NCI-H128 (cell line): ENCODE results near the gene ELFN2.

Experiments used
- DNase-seq: peaks from one replicate; lab custom pipeline; 2025; ENCODE audit not compliant: unreplicated experiment; lab: John Stamatoyannopoulos, UW

Gene ELFN2

GRCh38 chr22:37456346-37456745 is 29.1 kb upstream of the ELFN2 start:
- DNase-seq = no peak

- no peak for DNase-seq
Measured at GRCh38 chr22:37455896-37456295, 28.6 kb upstream of the ELFN2 start.

GRCh38 chr22:37454857-37455686 is 27.8 kb upstream of the ELFN2 start:
- no peak for DNase-seq

GRCh38 chr22:37453696-37454095 is 26.4 kb upstream of the ELFN2 start:
- DNase-seq = no peak

- no peak for DNase-seq
Measured at GRCh38 chr22:37451218-37451617, 23.9 kb upstream of the ELFN2 start.

DNA sequence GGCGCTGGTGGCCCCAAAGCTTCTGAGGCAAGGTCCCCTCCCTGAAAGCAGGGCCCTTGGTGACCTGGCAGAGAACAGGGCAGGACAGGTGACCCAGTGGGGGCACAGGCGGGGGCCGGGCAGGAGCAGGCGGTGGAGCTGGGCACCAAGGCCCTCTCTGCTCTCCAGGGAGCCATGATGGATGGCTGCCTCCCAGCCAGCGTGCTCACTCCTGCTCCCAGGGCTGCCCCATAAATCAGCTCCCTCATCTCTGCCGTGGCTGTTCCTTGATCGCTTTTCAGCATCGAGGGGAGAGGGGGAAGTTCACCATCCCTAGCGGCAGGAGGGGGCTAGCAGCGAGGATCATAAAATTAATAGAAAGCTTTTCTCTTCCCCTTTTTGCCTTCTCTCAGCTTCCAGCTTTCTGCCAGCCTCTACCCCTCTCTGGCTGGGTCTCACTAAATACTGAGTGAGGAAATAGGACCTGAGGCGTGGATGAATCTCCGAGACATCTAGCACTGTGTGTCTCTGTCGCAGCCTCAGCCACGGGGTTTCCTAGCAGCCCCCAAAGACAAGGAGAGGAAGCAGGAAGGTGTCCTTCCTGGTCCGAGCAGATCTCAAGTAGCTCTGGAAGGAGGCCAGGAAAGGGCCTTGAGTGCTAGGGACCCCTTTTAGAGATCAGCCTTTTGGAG is 22.2 kb upstream of the ELFN2 start:
- DNase-seq = no peak

DNA sequence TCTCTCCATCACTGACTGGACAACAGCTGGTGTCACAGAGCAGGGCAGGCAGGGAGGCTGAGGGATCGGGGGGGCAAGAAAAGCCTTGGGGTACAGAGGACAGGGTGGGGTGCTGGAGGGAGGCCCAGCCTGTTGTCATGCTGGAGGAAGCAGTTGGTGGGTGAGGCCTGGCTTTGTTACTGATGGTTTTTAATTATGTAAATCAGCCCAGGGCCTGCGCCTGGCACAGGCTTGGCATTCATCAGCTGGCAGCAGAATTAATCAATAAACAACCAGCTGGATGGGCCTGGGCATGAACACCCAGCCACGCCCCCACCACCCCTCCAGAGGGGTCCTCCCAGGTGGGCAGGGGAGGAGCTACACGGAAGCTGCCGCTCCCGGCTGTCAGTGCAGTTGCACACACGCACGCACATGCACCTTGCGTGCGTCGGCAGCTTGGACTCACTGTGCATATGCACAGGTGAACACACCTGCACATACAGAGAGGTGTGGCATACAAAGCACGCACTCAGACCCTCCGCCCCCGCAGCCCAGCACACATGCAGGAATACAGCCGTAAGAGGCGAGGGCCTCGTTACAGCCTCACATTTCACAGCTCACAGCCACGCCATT is 21.3 kb upstream of the ELFN2 start:
- no peak for DNase-seq

GRCh38 chr22:37445501-37445900 is 18.2 kb upstream of the ELFN2 start:
- DNase-seq = no peak

GRCh38 chr22:37443977-37444376 is 16.7 kb upstream of the ELFN2 start:
- no peak for DNase-seq

GRCh38 chr22:37443086-37443485 is 15.8 kb upstream of the ELFN2 start:
- DNase-seq = no peak

GRCh38 chr22:37442537-37442936 is 15.3 kb upstream of the ELFN2 start:
- no peak for DNase-seq

DNA sequence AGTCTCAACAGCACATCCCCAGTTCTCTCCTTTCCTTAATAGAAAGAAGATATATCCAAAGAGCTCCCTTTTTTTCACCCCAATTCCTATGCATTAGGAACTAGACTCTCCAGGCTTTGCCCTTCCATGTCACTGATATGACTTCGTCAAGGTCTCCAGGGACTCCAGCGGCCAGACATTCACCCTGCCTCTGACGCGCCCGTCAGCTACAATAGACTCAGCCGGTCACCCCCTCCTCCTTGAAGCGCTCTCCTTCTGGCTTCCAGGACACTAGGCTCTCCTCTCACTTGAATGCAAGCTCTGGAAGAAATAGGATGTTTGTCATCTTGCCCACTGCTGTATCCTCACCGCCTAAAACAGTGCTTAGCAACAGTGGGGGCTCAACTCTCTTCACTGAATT is 14.9 kb upstream of the ELFN2 start:
- no peak for DNase-seq

- no peak for DNase-seq
Measured at GRCh38 chr22:37440875-37441274, 13.6 kb upstream of the ELFN2 start.

- DNase-seq = no peak
Measured at GRCh38 chr22:37439347-37439746, 12.1 kb upstream of the ELFN2 start.

- DNase-seq = no peak
Measured at GRCh38 chr22:37435970-37436603, 8.8 kb upstream of the ELFN2 start.

DNA sequence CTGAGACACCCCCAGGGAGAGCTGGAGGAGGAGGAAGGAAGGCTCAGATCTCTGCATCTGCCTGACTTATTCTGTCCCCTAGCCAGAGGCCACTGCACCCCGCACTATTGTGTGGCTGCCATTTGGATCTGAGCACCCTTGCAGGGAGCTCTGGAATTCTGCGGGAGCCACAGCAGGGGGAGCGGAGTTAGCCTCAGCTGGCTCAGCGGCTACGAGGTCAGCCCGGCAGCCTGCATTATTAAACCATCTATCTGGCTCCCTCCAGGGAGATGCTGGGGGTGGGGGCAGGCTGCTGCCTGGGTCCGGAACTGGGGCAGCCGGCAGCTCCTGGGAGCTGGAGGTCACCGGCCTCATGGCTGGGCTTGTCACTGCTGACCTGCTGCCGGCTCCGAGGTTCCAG is 6.5 kb upstream of the ELFN2 start:
- DNase-seq = no peak

- DNase-seq = no peak
Measured at GRCh38 chr22:37432708-37433054, 5.4 kb upstream of the ELFN2 start.

DNA sequence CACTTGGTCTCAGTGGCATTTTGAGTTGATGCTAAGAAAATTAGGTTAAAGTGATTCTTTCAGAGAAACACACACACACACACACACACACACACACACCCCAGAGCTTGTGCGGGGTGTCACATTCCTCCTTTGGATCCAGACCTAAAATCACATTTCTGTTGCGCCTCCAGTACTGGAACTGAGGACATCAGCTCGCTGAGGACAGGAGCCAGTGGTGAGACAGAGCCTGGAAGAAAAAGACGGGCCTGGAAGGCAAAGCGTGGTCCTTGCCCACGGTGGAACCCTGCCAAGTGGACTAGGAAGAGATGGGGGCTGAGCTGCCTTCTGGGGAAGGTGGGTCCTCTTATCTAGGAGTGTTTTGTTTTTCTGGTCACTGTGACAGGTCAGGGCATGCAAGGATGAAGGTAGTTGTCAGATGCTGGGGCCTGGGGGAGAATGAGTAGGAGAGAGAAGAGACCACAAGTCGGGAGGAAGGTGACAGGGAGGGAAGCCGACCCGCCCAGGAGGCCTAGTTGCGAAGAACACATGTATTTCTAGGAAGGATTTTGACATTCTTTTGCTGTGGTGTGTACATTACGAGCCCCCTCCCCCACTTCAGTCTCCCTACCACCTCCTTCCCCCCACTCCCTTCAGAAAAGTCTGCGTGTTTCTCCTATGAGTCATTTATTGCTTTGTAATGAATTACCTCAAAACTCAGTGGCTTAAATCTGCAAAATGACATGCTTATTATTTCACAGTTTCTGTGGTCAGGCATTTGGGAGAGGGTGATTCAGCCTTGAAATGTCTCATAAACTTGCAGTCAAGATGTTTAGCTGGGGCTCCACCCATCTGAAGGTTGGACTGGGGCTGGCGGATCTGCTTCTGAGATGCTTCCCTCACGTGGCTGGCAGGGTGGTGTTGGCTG is 4.8 kb upstream of the ELFN2 start:
- no peak for DNase-seq

- no peak for DNase-seq
Measured at GRCh38 chr22:37431366-37431765, 4.1 kb upstream of the ELFN2 start.

DNA sequence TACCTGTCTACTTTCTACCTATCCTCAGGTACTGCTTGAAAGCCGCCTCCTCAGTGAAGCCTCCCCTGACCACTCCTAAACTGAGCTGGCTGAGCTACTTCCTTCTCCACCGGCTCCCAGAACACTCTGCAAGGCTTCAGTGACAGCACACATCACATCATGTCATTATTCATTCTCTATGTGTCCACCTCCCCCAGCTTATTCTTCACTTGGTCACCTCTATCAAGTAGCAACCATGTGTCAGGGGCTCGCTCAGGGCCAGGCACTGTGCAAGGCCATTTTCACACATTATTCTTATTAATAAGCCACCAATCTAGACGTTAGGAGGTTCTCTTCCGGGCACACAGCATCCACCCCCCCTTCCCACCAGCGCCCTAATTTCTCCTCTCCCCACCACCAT is 3.7 kb upstream of the ELFN2 start:
- DNase-seq = no peak
